Kidney (tissue), 14 donors: ENCODE measurements around the gene GATAD2B. TPM values are rescaled to one million over a fixed set of nuclear protein-coding genes. Genes with fewer than 3 reads are reported as not detected.

Experiments used
- DNase-seq, 5 donors: peaks; one replicate each; pipeline ENCODE4 v3.0.0-alpha.2; 2013 to 2020
- FAIRE-seq: peaks from 2 replicates; lab custom pipeline; 2012; peaks lifted over from hg19 to GRCh38; lab: Jason Lieb, UNC
- H3K27ac ChIP-seq, 2 donors: one replicate each; pipeline ENCODE4 v1.7.0; 2013; ENCODE audit warnings: low read depth in 2 of 2, low read length in 2 of 2, inconsistent platforms in 1 of 2
- H3K27me3 ChIP-seq: one replicate; pipeline ENCODE4 v1.7.1; 2013; ENCODE audit warnings: low read length, inconsistent platforms; ENCODE audit not compliant: control insufficient read depth, insufficient read depth
- H3K36me3 ChIP-seq, 3 donors: one replicate each; pipeline versions ENCODE4 v1.7.0 to v1.7.1; 2013; ENCODE audit warnings: low read length in 3 of 3, control low read depth in 1 of 3, inconsistent platforms in 1 of 3; ENCODE audit not compliant: insufficient read depth in 3 of 3, control insufficient read depth in 2 of 3
- H3K4me1 ChIP-seq, 3 donors: one replicate each; pipeline versions ENCODE4 v1.7.0 to v1.7.1; 2013; ENCODE audit warnings: low read length in 3 of 3, inconsistent platforms in 1 of 3, low read depth in 1 of 3; ENCODE audit not compliant: control insufficient read depth in 2 of 3, insufficient read depth in 2 of 3
- H3K4me3 ChIP-seq, 3 donors: one replicate each; pipeline versions ENCODE4 v1.7.0 to v1.8.1; 2013; ENCODE audit warnings: low read length in 3 of 3, control low read depth in 1 of 3, inconsistent platforms in 1 of 3
- H3K9ac ChIP-seq, 3 donors: one replicate each; pipeline versions ENCODE4 v1.7.0 to v1.7.1; 2013; ENCODE audit warnings: low read length in 3 of 3, control low read depth in 1 of 3, inconsistent platforms in 1 of 3
- H3K9me3 ChIP-seq, 3 donors: one replicate each; pipeline versions ENCODE4 v1.7.0 to v1.7.1; 2013; ENCODE audit warnings: low read length in 3 of 3, control low read depth in 1 of 3, inconsistent platforms in 1 of 3; ENCODE audit not compliant: control insufficient read depth in 2 of 3, insufficient read depth in 1 of 3
- intact Hi-C: fragments of 100-400 bp; cut with DNase I; formaldehyde crosslinking; loops from one replicate; pipeline ENCODE4 v1.11.1; 2022
- polyA plus RNA-seq: library from polyadenylated mRNA; stranded (reverse); fragments of 350-450 nt; fragmentation: Illumina TruSeq; extraction: RNeasy Lipid Tissue Mini Kit (QIAGEN cat#74804); gene quantifications from one replicate; pipeline ENCODE4 v1.2.3, GENCODE V29; 2014; ENCODE audit warnings: low read depth, low replicate concordance; ENCODE audit not compliant: insufficient read depth
- total RNA-seq: library from RNA; stranded (reverse); fragmentation: NEBNext Ultra II Directional; extraction: Animal tissue kit (Norgen Biotek cat#: 25700); gene quantifications from one replicate; pipeline ENCODE4 v1.2.1, GENCODE V29; 2021
- TF ChIP-seq, protein P1 (sequence below): IDR thresholded peaks from 3 replicates; pipeline ENCODE4 v1.5.1; 2012; ENCODE audit warnings: mild to moderate bottlenecking, moderate library complexity, borderline replicate concordance; ENCODE audit not compliant: insufficient read depth; ENCODE audit errors: extremely low read depth
- donor health status: control.
- donor health status: control.
- donor health status: control.
- donor health status: control.
- donor health status: control.
- donor health status: DM: yes; HTN: yes; CAD: no.
- donor health status: Normal renal cell carcinoma (clear cell type).

GATAD2B gene
- total and polyA plus RNA-seq, 2 donors from 2014 or later, result 3.6 to 49.0 TPM

GRCh38 chr1:153770797-153771196 lies 152.0 kb downstream of the GATAD2B start:
- Histone ChIP-seq H3K27ac (peak overlapping the region; percentile 49 to 63), H3K9me3 (no peaks in the 10 kb centered on the region), H3K27me3 (no peaks in the 10 kb centered on the region), H3K9ac (peak overlapping the region in 1 of 3 donors; percentile 22), H3K4me3 (no peak overlapping the region), H3K4me1 (peaks cover 0 to 24% (median 6%) of the 10 kb centered on the region in 3 donors), H3K36me3 (peaks cover 4 to 42% (median 20%) of the 10 kb centered on the region in 3 donors)
- DNase-seq (peak in 3 of 5 donors; percentile 59 to 72 (median 72)), FAIRE-seq (no peak)
- TF ChIP-seq, protein P1, sequence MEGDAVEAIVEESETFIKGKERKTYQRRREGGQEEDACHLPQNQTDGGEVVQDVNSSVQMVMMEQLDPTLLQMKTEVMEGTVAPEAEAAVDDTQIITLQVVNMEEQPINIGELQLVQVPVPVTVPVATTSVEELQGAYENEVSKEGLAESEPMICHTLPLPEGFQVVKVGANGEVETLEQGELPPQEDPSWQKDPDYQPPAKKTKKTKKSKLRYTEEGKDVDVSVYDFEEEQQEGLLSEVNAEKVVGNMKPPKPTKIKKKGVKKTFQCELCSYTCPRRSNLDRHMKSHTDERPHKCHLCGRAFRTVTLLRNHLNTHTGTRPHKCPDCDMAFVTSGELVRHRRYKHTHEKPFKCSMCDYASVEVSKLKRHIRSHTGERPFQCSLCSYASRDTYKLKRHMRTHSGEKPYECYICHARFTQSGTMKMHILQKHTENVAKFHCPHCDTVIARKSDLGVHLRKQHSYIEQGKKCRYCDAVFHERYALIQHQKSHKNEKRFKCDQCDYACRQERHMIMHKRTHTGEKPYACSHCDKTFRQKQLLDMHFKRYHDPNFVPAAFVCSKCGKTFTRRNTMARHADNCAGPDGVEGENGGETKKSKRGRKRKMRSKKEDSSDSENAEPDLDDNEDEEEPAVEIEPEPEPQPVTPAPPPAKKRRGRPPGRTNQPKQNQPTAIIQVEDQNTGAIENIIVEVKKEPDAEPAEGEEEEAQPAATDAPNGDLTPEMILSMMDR, result no peak
- intact Hi-C loops, result no loop called here

- TF ChIP-seq, protein P1, result no peak
- DNase-seq, result no peak
- Histone ChIP-seq H3K27ac (no peak overlapping the region), H3K4me3 (no peak overlapping the region), H3K9ac (no peak overlapping the region), H3K36me3 (peaks cover 9 to 52% (median 27%) of the 10 kb centered on the region in 3 donors), H3K9me3 (no peaks in the 10 kb centered on the region), H3K4me1 (peaks cover 0 to 18% (median 6%) of the 10 kb centered on the region in 3 donors), H3K27me3 (no peaks in the 10 kb centered on the region)
- intact Hi-C loops, result loop anchor here (10.0 kb wide), 1 partner anchor 84 kb away; no protein-coding TSS in a partner anchor
- no peak for FAIRE-seq
Measured at GRCh38 chr1:153769221-153769620, 153.6 kb downstream of the GATAD2B start.

DNA sequence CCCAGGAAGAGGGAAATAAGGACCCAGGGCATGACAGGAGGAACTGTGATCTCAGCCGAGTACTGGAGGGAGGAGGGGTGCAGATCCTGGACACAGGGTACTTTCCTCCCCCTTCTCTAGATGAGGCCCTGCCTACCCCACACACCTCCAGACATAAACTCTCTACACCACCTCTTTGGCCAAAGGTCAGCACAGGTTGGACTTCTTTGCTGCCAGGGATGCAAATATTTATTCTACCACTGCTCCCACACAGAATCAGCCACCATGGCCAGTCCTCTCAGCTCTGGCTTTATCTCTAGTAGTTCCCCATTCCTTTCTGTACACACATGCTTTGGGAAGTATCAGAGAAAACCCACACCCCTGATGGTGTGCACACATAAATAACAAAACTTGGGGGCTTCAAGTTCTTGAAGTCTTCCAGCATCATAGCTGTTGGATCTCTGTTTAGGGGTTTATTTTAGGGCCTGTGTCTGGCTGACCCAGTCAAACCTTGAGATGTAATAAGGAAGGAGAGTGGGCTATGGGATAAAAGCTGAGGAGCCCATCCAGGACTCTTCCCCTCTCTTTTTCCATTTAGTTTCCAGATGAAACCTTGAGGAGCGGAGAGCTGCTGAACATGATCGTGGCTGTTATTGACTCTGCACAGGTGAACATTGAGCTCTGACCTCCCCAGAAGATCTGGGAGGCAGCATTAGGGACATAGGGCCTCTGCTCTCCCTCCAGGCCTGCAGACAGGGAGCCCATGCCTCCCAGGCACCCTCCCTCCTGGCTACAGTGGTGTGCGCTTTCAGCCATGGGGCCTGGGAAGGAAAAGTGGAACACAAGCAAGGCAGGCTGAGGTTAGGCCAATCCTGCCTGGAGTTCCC lies 154.2 kb downstream of the GATAD2B start:
- Histone ChIP-seq H3K4me3 (no peak overlapping the region), H3K9ac (no peak overlapping the region), H3K27me3 (no peaks in the 10 kb centered on the region), H3K9me3 (no peaks in the 10 kb centered on the region), H3K27ac (no peak overlapping the region), H3K36me3 (peaks cover 9 to 54% (median 32%) of the 10 kb centered on the region in 3 donors), H3K4me1 (peaks cover 0 to 17% (median 6%) of the 10 kb centered on the region in 3 donors)
- FAIRE-seq (no peak), DNase-seq (no peak)
- intact Hi-C loops, result loop anchor here (10.0 kb wide), 1 partner anchor 84 kb away; no protein-coding TSS in a partner anchor
- TF ChIP-seq, protein P1, result no peak
